ENCODE results near the gene PODXL2.
A peak's percentile ranks its signal among the peaks of the same experiment; 100 is the strongest.
"Not testable (repeated sequence)": the region's sequence is repeated elsewhere in the genome, so short reads cannot be mapped to it uniquely, and the experiment has no call there.

Gene PODXL2

DNA sequence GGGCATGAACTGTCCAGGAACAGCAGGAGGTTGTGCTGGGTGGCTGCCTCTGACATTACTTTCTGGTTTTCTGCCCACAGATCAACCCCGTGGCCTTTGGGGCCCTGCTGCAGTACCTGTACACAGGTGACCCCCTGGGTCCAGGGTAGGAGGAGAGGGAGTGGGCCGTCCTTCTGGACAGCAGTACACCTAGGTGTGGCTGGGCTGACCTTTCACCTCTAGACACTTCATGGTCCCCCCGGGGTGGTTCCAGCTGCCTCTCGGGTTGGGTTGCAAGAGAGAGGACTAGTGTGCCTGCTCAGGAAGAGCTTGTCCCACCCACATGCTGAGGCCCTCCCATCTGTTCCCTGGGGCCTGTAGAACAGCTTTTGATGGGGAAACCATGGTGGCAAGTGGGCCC is 47.5 kb downstream of the PODXL2 start:
- no peak for DNase-seq (ENCODE audit: low spot score)

DNA sequence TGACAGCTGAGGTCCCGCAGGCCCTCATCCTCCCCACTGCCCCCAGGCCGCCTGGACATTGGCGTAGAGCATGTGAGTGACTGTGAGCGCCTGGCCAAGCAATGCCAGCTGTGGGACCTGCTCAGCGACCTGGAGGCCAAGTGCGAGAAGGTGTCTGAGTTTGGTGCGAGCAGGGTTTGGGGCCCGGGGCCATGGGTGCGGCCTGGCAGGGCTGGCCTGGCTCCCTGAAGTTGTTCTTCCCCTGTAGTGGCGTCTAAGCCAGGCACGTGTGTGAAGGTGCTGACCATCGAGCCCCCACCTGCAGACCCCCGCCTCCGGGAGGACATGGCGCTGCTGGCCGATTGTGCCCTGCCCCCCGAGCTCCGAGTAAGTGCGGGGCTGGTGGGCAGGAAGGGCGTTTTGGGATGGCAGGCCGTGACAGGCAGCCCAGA is 48.0 kb downstream of the PODXL2 start:
- DNase-seq (ENCODE audit: low spot score): no peak

DNA sequence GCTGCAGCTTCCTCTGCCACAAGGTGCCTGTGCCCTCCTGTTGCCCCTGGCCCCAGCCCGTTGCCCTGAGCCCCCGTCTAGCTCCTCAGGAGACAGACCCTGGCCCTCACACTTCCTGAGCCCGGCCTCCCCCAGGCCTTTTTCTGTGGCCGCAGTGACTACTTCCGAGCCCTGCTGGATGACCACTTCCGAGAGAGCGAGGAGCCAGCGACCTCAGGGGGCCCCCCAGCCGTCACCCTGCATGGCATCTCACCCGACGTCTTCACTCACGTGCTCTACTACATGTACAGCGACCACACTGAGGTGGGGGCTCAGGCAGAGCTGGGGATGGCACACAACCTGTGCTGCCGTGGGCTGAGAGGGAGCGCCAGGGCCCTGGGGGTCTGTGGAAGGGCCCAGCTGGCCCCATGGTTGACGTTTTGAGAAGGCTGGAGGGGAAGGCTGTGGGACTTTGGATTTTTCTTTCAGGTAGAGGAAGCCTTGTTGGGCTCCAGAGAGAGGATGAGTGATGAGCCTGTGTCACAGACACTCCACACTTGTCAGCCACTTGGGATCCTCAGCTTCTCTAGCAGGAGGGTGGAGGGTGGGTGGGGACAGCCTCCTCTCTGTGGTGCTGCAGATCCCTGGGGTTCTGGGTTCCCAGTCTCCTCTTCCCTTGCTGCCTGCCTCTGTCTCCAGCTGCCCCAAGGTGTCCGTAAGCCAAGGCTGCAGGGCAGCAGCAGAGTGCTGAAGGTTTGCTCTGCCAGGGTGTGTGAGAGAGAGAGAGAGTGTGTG is 48.7 kb downstream of the PODXL2 start:
- no peak for DNase-seq (ENCODE audit: low spot score)

DNA sequence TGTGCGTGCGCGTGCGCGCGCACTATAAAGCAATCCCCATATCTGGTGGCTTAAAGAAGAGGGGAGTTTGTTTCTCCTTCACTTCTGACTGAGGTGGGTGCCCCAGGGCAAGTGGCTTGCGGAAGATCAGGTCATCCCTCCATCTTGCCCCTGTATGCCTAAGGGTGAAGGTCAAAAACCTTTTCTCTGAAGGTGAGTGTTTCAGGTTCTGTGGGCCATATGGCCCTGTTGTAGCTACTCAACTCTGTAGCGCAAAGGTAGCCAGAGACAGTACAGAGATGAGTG is 49.3 kb downstream of the PODXL2 start:
- no peak for DNase-seq (ENCODE audit: low spot score)

DNA sequence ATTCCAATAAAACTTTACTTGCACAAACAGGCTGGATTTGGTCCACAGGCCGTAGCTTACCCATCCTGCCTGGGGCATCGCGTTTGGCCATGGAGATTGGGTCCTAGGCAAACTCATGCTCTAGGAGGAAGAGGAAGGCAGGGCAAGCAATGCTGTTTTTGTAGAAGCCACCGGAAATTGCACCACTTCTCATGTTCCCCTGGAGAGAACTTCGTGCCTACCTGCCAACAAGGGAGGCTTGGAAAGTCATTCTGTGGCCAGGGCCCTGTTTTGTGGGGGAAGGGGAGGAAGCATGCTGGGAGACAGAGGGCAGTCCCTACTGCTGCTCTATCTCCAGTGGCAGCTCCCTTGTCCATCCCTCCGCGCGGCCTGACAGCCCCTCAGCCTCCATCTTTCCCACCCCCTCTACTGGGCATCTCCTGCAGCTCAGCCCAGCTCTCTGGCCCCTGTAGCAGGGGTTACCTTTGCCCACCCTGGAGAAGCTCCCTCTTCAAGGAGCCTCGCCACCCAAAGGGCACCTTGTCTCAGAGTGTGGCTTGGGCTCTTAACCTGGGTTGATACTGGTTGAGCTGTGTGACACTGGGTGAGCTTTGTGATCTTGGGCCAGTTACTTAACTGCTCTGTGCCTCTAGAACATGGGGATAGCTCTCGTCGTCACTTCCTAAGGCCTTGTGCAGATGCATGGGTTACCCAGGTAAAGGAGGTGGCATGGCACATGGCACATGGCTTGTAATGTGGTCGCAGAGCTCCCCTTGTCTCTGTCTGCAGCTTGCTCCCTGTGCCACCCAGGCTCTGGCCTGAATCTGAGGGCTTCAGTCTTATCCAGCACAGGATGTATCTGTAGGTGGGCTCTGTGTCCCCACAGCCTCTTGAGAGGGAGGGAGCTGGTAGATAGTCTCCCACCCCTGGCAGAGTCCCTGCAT is 49.9 kb downstream of the PODXL2 start:
- no peak for DNase-seq (ENCODE audit: low spot score)

DNA sequence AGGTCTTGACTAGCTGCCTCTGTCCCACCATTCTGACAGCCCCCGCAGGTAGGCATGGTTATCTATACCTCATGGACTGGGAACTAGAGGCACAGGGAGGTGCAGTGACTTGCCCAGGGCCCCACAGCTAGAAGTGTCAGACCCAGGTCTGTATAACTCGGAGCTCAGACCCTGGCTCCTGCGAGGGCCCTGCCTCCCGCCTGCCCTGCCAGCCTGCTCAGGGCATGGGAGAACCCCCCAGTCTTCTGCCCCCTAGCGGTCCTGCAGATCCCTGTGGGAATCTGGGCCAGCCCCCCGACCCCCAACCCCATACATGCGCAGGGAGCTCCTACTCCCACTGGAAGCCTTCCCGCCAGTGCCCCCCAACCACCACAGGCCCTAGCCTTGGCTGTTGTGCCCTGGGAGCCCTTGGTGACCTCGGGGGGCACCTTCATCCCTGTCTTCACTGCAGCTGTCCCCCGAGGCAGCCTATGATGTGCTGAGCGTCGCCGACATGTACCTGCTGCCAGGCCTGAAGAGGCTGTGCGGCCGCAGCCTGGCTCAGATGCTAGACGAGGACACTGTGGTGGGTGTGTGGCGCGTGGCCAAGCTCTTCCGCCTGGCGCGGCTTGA is 50.7 kb downstream of the PODXL2 start:
- DNase-seq (ENCODE audit: low spot score): no peak

DNA sequence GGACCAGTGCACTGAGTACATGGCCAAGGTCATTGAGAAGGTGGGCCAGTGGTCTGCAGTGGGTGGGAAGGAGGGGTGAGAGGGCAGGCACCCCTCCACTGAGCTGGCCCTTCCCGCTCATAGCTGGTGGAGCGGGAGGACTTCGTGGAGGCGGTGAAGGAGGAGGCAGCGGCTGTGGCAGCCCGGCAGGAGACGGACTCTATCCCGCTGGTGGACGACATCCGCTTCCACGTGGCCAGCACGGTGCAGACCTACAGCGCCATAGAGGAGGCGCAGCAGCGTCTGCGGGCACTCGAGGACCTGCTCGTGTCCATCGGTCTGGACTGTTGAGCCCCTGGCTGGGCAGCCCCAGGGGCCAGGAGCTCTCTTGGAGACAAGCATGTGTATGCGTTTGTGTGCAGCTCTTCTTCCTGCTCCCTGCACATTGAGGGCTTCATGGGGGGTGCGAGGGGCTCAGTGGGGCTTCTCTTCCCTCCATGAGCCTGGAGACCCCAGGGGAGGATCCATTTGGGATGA is 51.2 kb downstream of the PODXL2 start:
- DNase-seq (ENCODE audit: low spot score): no peak

DNA sequence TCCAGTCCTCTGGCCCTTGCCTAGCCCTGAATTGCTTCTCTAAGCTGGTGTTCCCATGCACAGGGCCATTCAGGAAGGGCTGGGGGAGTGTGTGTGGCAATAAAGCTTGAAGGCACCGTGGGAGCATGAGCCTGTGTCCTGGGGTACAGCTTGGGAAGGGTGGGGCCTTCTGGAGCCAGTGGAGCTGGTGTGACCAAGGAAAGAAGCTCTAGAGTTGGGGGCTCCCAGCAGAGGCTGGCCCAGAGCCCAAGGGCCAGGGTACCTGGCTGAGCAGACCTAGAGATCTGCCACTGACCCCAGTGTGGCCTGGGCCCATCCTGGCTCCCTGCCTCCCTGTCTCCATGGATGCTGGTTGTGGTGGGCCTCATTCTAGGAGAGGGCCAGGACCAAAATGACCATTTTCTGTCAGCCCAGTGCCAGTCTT is 51.8 kb downstream of the PODXL2 start:
- DNase-seq (ENCODE audit: low spot score): no peak

DNA sequence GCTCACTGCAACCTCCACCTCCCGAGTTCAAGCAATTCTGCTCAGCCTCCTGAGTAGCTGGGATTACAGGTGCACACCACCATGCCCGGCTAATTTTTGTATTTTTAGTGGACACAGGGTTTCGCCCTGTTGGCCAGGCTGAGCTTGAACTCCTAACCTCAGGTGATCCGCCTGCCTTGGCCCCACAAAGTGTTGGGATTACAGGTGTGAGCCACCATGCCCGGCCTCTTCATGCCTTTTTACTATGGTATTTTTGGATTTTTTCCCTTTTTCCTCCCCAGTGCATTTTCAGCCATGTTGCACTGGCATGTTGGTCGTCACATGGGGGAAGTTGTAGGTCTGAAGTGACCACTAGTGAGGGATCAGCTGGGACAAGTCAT is 53.2 kb downstream of the PODXL2 start:
- DNase-seq (ENCODE audit: low spot score): not testable (repeated sequence)

DNA sequence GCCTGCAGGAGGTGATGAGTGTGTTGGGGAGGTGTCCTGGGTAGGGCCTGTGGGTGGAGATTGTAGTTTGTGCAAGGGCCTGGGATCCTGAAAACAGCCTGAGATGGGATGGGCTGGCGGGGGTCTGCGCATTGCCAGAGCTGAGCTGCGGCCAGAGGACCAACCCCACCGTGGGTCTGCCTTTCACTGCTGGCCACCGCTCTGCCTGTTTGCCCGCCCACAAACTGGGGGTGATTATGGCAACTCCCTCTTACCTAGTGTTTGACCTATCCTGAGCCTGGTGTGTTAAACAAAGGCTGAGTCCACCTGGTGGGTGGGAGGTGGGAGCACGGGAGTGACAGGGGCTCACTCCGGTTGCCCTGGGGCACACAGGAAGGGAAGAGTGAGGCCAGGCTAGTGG is 53.6 kb downstream of the PODXL2 start:
- DNase-seq (ENCODE audit: low spot score): no peak

DNA sequence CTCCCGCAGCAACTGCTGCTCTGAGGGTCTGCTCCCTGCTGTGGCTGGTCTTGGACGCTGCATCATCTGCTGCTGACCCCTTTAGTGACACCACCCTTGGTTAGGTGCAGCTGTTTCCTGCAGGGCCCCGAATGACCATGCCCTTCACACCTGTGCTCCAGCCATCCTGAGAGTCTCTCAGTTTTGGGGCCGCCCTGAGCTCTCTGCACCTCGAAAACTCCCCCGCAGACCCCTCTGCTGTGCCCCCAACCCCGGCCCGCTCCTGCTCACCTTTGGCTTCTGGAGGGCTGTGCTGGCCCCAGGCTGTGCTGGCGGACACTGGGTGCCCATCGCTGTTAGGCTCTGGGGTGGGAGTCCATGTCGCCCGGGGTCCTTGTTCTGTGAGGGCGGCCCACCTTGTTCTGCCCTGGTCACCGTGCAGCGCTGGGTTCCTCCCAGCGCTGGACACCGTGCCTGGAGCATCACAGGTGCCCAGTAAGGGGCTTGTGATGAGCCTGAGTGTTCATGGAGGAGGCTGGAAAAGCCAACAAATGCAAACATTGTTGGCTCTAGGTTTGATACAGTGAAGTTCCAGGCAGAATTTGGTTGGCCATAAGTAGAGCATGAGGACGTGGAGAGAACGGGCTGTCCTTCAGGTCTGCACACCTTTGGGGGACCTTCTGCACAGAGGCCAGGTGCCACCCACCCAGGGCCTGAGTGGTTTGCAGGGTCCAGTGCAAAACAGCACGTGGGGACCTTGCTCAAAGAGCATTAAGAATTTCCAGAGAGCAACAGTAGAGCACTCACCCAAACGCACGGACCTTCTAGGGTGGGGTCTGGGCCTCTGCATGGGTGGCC is 56.1 kb downstream of the PODXL2 start:
- DNase-seq (ENCODE audit: low spot score): no peak

DNA sequence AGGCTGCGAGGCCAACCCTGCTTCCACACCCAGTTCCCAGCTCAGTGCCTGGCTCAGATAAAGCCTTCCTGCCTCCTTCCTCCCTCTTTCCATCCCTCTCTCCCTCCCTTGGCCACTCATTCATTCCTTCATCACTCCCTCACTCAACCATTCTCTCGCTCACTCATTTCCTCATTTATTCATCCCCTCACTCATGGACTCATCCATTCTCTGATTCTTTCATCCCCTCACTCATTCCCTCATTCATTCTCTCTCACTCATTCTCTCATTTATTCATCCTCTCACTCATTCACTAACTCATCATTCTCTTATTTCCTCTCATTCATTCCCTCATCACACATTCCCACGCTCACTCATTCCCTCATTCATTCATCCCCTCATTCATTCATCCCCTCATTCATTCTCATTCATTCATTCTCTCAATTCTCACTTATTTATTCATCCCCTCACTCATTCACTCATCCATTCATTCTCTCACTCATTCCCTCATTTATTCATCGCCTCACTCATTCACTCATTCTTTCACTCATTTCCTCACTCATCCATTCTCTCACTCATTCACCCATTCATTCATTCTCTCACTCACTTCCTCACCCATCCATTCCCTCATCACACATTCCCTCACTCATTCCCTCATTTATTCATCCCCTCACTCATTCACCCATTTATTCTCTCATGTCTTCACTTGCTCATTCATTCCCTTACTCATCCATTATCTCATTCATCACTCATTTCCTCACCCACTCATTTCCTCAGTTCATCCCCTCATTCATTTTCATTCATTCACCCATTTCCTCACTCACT is 56.9 kb downstream of the PODXL2 start:
- DNase-seq (ENCODE audit: low spot score): no peak

DNA sequence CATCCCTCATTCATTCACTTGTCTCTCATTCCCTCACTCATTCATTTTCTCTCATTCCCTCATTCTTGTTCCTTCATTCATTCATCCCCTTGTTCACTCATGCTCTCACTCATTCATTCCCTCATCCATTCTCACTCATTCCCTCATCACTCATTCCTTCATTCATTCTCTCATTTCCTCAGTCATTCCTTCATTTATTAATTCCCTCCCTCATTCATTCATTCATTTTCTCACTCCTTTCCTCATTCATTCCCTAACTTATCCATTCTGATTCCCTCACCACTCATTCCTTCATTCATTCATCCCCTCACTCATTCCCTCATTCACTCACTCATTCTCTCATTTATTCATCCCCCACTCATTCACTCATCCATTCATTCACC is 57.5 kb downstream of the PODXL2 start:
- DNase-seq (ENCODE audit: low spot score): no peak

DNA sequence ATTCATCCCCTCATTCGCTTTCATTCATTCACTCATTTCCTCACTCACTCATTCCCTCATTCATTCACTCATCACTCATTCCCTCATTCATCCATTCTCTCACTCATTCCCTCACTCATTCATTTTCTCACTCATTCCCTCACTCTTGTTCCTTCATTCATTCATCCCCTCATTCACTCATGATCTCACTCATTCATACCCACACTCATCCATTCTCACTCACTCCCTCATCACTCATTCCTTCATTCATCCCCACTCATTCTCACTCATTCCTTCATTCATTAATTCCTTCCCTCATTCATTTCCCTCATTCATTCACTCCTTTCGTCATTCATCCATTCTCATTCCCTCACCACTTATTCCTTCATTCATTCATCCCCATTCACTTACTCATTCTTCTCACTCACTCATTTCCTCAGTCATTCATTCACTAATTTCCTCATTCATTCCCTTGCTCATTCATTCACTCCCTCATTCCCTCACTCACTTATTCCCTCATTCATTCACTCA is 58.3 kb downstream of the PODXL2 start:
- no peak for DNase-seq (ENCODE audit: low spot score)

DNA sequence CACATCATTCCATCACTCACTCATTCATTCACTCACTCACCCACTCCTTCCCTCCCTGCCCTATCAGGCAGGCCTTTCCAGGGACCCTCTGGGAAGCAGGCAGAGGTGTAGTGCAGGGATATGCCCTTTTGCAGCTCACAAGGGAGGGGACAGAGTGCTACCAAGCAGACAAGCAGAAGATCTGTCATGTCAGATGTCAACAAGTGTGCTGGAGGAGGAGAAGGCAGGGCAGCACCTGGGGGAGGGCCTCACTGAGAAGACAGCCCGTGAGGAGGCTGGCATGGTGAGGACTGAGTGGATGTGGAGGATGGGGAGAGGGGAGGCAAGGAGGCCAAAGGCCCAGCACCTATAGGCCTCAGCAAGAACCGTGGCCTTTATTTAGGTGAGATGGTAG is 59.0 kb downstream of the PODXL2 start:
- no peak for DNase-seq (ENCODE audit: low spot score)

DNA sequence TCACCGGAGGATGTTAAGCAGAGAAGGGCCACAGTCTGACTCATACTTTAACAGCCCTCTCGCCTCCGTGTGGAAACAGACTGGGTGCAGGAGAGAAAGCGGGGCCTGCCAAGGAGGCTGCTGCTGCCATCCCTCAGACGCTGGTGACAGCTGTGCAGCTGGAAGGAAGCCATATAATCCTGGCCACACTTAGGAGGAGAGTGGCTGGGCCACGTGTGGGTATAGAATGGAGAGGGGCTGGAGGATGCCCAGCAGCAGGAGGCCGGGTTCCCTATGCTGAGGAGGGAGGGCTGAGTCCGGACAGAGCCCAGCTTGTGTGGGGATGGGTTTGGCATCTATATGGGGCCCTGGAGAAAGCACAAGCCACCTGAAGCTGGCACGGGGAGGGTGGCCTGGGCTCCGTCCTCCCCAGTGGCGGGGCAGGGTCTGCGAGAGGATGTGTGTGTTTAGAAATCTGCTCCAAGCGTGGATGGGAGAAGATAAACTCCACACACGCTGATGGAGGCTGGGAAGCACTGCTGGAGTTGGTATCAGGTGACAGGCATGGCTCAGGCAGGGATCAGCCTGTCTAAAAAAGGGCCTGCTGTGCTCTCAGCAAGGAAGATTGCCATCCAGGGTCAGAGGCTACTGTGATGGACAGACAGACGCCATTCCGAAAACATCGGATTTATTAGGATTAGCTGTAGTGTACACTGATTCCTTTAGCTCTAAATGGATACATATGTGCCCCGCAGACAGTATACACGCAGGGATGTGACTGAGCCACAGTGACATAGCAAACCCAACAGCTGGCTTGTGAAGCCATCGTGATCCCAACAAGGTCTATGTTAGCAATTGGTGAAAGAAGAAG is 59.7 kb downstream of the PODXL2 start:
- peak; percentile 45 for DNase-seq (ENCODE audit: low spot score)

DNA sequence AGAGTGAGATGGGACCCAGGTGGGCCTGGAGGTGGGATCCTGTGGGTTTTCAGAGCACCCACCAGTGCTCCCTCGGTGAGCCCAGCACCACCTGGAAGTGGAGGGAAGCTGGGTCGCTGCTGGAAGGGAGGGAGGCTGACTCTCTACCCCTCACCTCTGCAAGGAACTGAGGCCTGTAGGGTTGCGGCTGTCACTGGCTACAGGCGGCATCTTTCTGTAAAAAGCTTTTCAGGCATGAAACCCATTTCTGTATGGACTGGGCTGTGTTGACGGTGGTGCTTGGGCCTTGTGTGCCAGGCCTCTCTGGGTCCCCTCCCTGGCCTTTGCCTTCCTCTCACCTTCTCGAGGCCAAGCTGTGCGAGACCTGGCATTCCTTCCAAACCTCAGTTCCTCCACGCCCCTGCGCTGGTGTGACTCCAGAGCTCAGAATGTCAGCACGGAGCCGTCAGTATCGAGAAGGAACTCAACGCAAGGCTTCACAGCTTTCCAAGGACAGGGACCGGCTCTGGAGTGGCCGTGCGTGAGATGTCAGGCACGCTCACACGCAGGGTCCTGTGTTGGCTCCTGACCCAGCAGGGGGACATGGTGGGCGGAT is 60.4 kb downstream of the PODXL2 start:
- no peak for DNase-seq (ENCODE audit: low spot score)

DNA sequence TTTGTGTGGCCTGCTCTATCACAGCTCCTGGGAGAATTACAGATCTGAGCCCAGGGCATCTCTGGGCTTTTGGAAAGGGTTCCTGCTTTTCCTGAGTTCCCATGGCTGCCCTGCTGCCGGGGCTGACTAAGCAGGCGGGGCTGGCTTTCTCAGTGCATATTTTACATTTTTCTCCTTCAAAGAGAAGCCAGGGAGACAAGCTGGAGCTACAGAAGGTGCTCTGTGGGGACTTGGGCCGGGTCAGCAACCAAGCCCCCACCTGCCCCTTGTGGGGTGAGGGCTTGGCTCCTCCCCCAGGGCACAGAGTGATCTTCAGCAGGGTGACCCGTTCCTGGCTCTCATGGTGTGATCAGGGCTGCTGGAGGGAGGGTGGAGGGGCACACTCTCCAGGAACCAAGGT is 61.1 kb downstream of the PODXL2 start:
- DNase-seq (ENCODE audit: low spot score): peak; percentile 88

DNA sequence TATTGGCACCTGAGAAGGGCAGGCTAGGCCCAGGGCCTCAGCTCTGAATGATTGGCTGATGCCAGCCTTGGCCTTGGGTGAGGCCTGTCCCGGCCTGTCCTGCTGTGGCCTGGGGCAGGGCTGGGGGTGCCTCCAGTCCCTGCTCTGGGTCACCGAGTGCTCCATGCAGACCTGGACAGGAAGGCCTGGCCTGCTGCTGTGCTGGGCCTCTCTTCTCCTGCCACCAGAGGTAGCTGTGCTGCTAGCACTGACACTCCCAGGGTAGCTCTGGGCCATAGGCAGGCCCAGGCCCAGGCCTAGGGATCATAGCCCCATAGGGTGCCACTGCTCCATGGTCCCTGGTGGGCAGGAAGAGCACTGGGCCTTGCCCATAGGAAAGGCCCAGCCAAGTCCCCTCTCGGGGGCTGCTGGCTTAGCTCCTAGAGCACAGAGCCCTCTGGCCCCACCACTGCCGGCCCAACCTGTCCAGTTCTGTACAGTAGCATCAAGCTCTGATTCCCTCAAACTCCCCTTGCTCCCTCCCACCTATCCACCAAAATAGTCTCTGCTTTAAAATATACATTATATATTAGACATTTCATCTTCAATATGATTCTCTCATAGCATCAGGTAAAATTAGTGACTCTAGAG is 62.0 kb downstream of the PODXL2 start:
- DNase-seq (ENCODE audit: low spot score): peak; percentile 77
